ENCODE measurements around the gene NLRP4.
"Not testable (repeated sequence)": the region's sequence is repeated elsewhere in the genome, so short reads cannot be mapped to it uniquely, and the experiment has no call there.

NLRP4 gene

DNA sequence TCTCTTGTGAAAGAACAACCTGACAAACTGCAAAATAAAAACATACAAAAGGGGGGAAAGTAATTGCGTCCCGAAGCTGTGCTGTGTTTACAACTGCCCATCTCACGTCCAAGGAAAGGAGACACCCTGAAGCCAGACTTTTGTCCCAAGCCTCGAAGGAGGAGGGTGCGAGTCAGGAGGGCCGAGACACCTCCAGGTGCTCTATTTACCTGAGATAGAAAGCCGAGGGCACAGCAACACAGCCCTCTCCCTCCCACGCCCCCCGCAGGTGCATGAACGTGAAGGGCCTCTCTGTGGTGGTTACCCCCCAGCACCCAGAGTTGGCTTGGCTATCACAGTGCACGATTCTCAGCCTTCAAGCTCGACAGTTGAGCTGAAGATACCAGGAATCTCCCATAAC is 62.6 kb downstream of the NLRP4 start:
- DNase-seq (ENCODE audit: low read depth): no peak

DNA sequence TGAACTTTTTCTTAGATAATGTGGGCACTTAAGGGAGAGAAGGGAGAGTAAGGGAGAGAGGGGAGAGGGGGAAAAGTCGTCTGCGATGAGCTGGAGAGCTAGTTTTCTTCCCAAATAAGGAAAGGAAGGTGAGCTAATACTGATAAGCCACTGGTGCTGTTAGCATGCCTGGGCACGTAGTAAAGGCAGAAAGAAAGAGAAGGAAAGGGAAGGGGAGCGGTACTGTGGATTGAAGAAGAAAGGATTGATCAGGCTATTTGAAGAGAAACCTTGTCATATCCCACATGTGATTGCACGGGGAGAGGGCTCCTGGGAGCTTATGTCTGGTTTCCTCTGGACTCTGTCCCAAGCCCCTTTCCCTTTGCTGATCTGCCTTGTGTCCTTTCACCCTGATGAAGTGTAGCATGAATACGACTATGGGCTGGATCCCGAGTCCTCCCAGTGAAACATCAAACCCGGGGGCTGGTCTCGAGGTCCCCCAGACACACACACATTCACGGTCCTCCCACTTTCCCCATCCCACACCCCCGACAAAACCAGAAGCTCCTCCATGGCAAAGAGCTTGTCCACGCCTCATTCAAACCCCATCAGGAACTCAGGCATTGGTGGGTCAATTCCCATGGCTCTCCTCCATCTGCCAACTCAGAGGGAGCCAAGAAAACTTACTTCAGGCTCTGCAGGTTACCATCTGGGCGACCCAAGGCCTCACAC is 65.2 kb downstream of the NLRP4 start:
- no peak for DNase-seq (ENCODE audit: low read depth)

DNA sequence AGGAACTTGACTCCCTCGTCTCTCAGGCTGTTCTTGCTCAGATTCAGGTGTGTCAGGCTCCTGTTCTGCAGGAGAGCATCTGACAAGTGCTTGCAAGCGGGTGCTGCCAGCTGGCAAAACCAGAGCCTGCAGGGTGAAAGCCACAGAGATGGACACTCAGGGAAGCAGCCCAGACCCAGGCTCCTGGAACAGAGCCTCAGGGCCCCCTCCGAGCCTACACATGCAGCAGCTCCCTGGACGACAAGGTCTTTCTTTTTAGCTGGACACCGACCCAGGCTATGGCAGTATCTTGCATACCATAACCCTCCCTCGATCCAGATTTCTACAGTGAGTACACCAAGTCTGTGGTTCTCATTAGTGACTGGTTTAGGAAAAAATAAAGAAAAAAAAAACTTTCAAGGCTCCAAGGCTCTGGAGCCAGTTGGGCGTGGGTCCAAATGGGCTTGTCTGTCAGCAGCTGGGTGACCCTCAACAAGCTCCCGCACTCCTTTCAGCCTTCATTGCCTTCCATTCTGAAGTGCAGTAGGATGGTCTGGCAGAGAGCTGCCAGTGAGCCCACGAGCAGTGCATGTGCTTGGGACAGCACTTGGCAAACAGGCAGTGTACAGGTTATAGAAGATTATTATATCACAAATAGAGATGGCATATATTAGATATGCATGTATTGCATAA is 65.9 kb downstream of the NLRP4 start:
- DNase-seq (ENCODE audit: low read depth): no peak

DNA sequence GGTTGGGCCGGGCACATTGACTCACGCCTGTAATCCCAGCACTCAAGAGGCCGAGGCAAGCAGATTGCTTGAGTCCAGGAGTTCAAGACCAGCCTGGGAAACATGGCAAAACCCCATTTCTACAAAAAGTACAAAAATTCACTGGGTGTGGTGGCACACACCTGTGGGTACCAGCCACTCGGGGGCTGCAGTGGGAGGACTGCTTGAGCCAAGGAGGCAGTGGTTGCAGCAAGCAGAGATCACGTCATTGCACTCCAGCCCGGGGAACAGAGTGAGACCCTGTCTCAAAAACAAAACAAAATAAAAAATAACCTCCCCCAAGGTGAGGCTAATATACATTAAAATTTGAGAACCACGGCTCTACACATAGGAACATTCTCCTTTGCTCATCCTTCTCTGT is 70.9 kb downstream of the NLRP4 start:
- DNase-seq (ENCODE audit: low read depth): no peak

DNA sequence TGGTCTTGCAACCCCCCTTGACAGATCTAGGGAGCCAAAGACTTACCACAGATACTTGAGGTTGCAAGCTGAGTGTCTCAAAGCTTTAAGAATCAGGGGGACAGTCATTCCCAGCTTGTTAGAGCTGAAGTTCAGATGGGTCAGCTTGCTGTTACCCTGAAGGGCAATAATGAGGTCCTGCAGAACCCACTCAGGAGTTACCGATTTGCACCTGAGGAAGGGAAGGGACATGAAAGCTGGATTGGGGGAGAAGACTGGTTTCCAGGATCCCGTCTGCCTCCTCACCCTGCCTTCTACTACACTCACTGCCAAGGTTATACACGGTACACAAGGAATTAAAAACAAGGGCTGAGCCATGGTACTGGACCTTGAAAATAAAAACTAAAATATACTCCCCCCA is 71.4 kb downstream of the NLRP4 start:
- DNase-seq (ENCODE audit: low read depth): no peak

DNA sequence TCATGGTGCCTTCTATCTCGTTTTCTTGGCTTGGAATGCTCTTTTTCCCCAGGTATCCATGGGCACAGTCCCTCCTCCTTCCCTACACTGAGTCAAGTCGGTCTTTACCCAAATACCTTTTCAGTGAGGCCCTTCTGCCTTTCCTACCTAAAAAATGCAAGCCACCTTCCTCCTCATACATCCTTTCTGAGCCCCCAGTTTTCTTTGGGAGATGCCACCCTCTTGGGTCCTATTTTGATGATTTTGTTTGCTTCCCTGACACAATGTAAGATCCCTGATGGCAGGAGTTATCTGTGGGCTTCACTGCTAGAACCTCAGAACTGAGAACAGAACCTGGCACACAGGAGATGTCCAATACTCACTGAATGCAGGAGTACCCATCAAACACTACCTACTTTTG is 73.5 kb downstream of the NLRP4 start:
- DNase-seq (ENCODE audit: low read depth): no peak

DNA sequence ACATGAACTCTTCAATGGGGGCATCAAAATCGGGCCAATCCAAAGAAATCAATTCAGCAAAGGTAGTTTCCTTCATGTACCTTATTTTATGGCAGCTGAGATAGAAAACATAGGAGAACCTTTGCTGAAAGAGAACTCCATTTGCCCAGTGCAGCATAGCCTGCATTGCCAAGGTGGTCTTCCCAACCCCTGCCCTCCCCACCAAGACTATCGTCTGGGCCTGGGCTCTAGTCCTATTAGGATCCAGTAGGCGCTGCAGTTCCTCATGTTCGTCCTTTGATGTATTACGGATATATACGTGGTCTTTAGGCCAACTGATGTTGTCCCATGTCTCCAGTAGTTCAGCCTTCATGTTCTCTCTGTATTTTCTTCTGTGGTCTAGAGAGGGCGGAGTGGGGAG is 76.6 kb downstream of the NLRP4 start:
- DNase-seq (ENCODE audit: low read depth): no peak

DNA sequence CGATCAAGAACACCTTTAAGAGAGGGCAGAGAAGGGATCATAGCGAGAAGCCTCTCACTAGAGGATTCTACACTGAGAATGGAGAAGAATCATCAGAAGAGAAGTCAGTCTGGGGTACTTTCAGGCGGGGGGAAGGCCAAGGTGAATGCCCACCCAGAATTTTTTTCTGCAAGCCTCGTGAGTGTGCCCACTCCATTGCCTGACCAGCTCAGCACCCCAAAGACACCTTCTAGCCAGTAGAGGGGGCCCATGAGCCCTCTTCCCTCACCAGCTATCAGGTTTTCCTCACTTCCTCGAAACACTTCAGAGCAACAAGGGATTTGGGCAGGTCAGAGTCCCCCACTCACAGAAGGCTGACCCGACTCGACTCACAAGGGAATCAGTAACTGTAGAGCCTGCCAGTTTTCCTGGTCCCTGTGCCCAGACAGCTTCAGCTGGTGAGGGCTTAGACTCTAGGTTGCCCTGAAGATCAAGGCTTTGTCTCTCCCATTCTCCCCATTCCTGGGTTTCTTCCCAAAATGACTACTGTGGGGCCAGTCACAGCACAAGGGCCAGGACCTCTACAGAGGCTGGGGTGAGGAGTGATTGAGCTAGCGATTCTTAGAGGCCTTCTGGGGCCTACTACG is 77.4 kb downstream of the NLRP4 start:
- DNase-seq (ENCODE audit: low read depth): no peak

DNA sequence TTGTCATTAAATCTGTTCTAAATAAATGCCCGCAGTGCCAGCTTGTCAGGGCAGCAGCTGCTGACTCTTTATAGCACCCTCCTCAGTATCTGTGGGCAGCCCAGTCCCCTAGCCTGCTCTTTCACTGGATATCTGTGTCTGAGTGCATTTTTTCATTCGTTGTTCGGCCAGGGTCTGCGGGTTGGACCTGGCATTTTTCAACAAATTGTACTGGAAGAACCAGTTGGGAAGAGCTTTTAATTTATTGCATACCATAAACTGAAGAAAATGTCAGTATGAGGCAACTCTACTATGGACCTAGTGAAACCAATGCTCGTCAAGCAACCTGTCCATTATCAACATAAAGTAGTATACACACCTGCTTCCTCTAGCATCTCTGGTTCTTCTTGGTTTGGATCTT is 87.2 kb downstream of the NLRP4 start:
- no peak for DNase-seq (ENCODE audit: low read depth)

DNA sequence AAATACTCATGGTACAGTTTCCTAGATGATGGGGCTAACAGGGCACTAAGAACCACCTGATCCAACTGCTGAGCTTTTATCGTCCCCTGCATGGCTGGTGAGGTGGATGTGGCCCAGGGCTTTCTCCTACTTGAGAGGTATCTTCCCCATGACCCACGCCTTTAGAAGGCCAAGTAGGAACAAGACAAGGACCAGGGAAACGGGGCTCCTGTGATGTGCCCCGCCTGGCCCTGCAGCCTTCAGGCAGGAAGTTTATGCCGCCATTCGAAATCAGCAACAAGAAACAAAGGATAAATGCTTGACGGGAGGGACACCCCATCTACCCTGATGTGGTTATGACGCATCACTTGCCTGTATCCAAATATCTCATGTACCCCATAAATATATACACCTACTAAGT is 91.7 kb downstream of the NLRP4 start:
- DNase-seq (ENCODE audit: low read depth): no peak

DNA sequence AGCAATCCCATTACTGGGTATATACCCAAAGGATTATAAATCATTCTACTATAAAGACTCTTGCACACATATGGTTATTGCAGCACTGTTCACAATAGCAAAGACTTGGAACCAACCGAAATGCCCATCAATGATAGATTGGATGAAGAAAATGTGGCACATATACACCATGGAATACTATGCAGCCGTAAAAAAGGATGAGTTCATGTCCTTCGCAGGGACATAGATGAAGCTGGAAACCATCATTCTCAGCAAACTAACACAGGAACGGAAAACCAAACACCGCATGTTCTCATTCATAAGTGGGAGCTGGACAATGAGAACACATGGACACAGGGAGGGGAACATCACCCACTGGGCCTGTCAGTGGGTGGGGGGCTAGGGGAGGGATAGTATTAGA is 92.9 kb downstream of the NLRP4 start:
- DNase-seq (ENCODE audit: low read depth): not testable (repeated sequence)

DNA sequence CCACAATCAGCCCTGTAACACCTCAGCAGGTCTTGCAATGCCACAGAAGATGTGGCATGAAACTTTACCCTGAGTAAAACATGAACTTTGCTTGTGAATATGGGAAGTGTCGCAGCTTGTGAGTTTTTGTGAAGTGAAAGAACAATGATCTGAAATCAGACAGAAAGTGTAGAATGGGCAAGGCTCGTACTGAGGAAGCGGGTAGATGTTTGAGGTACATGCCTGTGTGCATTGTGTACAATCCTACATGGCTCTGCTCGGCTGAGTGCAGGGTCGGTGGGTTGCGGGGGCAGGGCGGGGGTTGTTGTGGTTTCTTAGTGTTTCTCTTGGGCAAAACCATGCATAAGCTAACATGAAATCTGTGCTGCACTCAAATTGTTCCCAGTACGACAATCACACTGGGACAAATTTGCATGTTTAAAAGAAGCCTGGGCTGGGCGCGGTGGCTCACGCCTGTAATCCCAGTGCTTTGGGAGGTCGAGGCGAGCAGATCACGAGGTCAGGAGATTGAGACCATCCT is 94.7 kb downstream of the NLRP4 start:
- DNase-seq (ENCODE audit: low read depth): no peak

Measured in EH (cell line).